HEK293T (cell line): ENCODE data around the gene P3H3.

ENCODE experiments used
- CTCF ChIA-PET: fragments of 350-600 bp; formaldehyde crosslinking; extraction: SDS; loops from one replicate; lab custom pipeline; 2021; ENCODE audit warnings: antibody characterized with exemption, inconsistent platforms; lab: Yijun Ruan, JAX
- POLR2A ChIA-PET: fragments of 350-600 bp; formaldehyde crosslinking; extraction: SDS; loops from one replicate; lab custom pipeline; 2020; ENCODE audit warnings: antibody characterized with exemption, inconsistent platforms; lab: Yijun Ruan, JAX
- DNase-seq: peaks from one replicate; pipeline ENCODE4 v3.0.0; 2012; ENCODE audit warnings: mixed read lengths; ENCODE audit errors: extremely low spot score
- ARNT ChIP-seq: fragments of 450-650 bp; IDR thresholded peaks from 2 replicates; pipeline ENCODE4 v1.6.1; 2017; ENCODE audit warnings: mild to moderate bottlenecking
- BHLHE40 ChIP-seq: fragments of 450-650 bp; IDR thresholded peaks from 2 replicates; pipeline ENCODE4 v1.6.1; 2016; ENCODE audit warnings: mild to moderate bottlenecking, moderate library complexity, borderline replicate concordance
- CTBP1 ChIP-seq: fragments of 450-650 bp; IDR thresholded peaks from 2 replicates; pipeline ENCODE4 v1.6.1; 2016; ENCODE audit warnings: borderline replicate concordance
- ELF4 ChIP-seq: fragments of 450-650 bp; IDR thresholded peaks from 2 replicates; pipeline ENCODE4 v1.6.1; 2017; ENCODE audit warnings: antibody characterized with exemption
- FOXA1 ChIP-seq: fragments of 450-650 bp; IDR thresholded peaks from 2 replicates; pipeline ENCODE4 v1.6.1; 2016; ENCODE audit warnings: mild to moderate bottlenecking
- FOXK2 ChIP-seq: fragments of 450-650 bp; IDR thresholded peaks from 2 replicates; pipeline ENCODE4 v1.6.1; 2016; ENCODE audit warnings: mild to moderate bottlenecking
- FOXM1 ChIP-seq: fragments of 450-650 bp; IDR thresholded peaks from 2 replicates; pipeline ENCODE4 v1.6.1; 2017; ENCODE audit warnings: mild to moderate bottlenecking, borderline replicate concordance
- HDGF ChIP-seq: fragments of 450-650 bp; IDR thresholded peaks from 2 replicates; pipeline ENCODE4 v1.6.1; 2017; ENCODE audit warnings: antibody characterized with exemption, borderline replicate concordance
- L3MBTL2 ChIP-seq: fragments of 450-650 bp; conservative IDR thresholded peaks from 2 replicates; pipeline ENCODE4 v1.6.1; 2016; ENCODE audit warnings: mild to moderate bottlenecking
- LEF1 ChIP-seq: fragments of 450-650 bp; IDR thresholded peaks from 2 replicates; pipeline ENCODE4 v1.6.1; 2017; ENCODE audit warnings: mild to moderate bottlenecking, borderline replicate concordance
- NFRKB ChIP-seq: fragments of 450-650 bp; IDR thresholded peaks from 2 replicates; pipeline ENCODE4 v1.6.1; 2016; ENCODE audit warnings: mild to moderate bottlenecking, moderate library complexity
- SP1 ChIP-seq: fragments of 450-650 bp; IDR thresholded peaks from 2 replicates; pipeline ENCODE4 v1.6.1; 2017
- SUZ12 ChIP-seq: fragments of 450-650 bp; IDR thresholded peaks from 2 replicates; pipeline ENCODE4 v1.6.1; 2016; ENCODE audit warnings: mild to moderate bottlenecking
- TARDBP ChIP-seq: fragments of 450-650 bp; IDR thresholded peaks from 2 replicates; pipeline ENCODE4 v1.6.1; 2016
- ZNF384 ChIP-seq: fragments of 450-650 bp; IDR thresholded peaks from 2 replicates; pipeline ENCODE4 v1.6.1; 2016
- TF ChIP-seq, protein P1 (sequence below): fragments of 450-650 bp; IDR thresholded peaks from 2 replicates; pipeline ENCODE4 v1.6.1; 2016

Gene P3H3

DNA sequence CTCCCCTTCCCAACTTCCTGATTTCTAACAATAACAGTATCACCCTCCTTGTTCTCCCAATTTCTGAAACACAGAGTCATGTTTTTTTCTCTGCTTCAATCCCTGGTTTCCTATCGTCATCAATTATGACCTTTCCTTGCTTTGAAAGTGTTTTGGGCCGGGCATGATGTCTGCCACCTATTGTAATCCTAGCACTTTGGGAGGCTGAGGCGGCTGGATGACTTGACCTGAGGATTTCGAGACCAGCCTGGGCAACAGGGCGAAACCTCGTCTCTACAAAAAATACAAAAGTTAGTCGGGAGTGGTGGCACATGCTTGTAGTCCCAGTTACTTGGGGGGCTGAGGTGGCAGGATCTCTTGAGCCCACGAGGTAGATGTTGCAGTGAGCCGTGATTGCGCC is 19.2 kb upstream of the P3H3 start:
- DNase-seq = no peak
- ChIA-PET POLR2A (interaction anchor here (1.4 kb wide), 1 partner anchor 20 kb away, joined by 4 read pairs; no protein-coding TSS in a partner anchor), CTCF (interaction anchor here (0.6 kb wide), 1 partner anchor 55 kb away, joined by 3 read pairs; no protein-coding TSS in a partner anchor)
- no peak for TF ChIP-seq FOXA1
- TF ChIP-seq, protein P1, sequence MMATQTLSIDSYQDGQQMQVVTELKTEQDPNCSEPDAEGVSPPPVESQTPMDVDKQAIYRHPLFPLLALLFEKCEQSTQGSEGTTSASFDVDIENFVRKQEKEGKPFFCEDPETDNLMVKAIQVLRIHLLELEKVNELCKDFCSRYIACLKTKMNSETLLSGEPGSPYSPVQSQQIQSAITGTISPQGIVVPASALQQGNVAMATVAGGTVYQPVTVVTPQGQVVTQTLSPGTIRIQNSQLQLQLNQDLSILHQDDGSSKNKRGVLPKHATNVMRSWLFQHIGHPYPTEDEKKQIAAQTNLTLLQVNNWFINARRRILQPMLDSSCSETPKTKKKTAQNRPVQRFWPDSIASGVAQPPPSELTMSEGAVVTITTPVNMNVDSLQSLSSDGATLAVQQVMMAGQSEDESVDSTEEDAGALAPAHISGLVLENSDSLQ = no peak

DNA sequence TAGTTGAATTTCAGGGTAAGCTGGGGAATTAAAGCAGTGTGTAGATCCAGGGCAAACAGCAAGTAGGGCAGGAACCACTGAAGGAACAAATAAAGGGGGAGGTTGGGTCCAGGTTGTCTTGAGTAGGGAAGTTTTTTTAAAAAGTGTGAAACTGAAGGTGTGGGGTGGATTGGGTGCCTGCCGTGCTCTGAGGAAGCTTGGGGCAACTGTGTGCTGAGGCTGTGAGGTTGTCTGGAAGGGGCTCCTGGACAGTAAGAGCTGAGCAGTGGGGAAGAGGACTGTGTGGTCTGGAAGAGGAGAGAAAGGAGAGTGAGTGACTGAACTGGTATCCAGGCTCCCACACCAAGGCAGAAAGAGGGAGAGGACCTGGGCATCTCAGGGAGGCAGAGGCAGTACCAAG is 17.4 kb upstream of the P3H3 start:
- TF ChIP-seq BHLHE40 (no peak), ARNT (no peak), FOXM1 (no peak), ELF4 (no peak)
- ChIA-PET POLR2A (interaction anchor here (0.9 to 1.5 kb wide), 3 partner anchors 10 to 133 kb away, joined by 3 read pairs; partner anchors contain the start of genes C12orf57 and RNU7-1), CTCF (no interaction called here)
- DNase-seq = no peak

DNA sequence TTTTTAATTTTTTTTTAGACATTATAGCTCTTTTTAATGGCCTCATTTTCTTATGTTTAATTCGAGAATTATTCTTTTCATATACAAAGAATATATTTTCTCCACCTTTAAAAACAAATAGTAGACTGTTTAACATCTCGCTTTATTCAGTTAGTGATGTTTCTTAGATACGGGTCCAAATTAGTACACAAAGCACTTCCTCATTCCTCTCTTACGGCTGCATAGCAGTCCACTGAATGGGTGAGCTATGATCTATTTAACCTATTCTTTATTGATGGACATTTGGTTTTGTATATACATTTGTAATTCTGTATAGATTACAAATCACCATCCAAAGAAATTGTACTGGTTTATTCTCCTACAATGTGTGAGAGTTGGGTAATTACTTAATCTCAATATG is 14.8 kb upstream of the P3H3 start:
- CTCF ChIA-PET = interaction anchor here (0.9 to 1.4 kb wide), 3 partner anchors 11 to 61 kb away, joined by 3 to 5 read pairs (median 3); partner anchors contain the start of gene MLF2
- POLR2A ChIA-PET = interaction anchor here (0.9 to 2.5 kb wide), 3 partner anchors 47 to 89 kb away, joined by 3 to 13 read pairs (median 5); partner anchors contain the start of genes COPS7A, MLF2 and PTMS
- TF ChIP-seq LEF1 (no peak), ZNF384 (no peak), TARDBP (no peak), SP1 (no peak), CTBP1 (no peak), FOXA1 (no peak), ELF4 (no peak), SUZ12 (no peak), BHLHE40 (no peak), L3MBTL2 (no peak), NFRKB (no peak), FOXM1 (no peak), FOXK2 (no peak), HDGF (no peak), ARNT (no peak)
- TF ChIP-seq, protein P1 = no peak
- DNase-seq = no peak

DNA sequence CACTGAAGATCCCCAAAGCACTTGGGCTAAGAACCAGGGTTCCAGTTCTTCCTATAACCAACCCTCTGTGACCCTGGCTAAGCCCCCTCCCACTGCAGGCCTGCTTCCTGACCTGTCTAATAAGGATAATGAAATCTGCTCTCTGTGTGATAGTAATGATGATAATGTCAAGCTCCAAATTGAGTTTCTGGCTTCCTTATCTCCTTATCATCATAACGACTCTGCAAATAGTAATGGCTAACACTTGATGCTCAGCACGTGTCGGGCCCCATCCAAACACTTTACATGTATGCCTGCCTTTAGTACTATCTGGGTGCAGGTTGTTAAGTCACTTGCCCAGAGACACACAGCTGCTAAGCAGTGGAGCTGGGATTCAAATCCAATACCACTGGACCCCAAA is 11.6 kb upstream of the P3H3 start:
- ChIA-PET POLR2A (interaction anchor here (0.7 to 1.7 kb wide), 2 partner anchors 63 to 127 kb away, joined by 3 to 4 read pairs; partner anchors contain the start of genes MLF2 and ZNF384), CTCF (interaction anchor here (0.5 to 1.4 kb wide), 2 partner anchors 9 to 253 kb away, joined by 3 to 4 read pairs; no protein-coding TSS in a partner anchor)
- no peak for DNase-seq
- TF ChIP-seq NFRKB = no peak
- no peak for TF ChIP-seq CTBP1
- no peak for TF ChIP-seq FOXM1
- no peak for TF ChIP-seq SUZ12
- TF ChIP-seq FOXK2 = no peak
- no peak for TF ChIP-seq ELF4
- no peak for TF ChIP-seq L3MBTL2
- TF ChIP-seq ZNF384 = no peak
- TF ChIP-seq BHLHE40 = no peak
- TF ChIP-seq HDGF = no peak
- no peak for TF ChIP-seq SP1
- no peak for TF ChIP-seq TARDBP
- no peak for TF ChIP-seq LEF1
- TF ChIP-seq FOXA1 = no peak
- no peak for TF ChIP-seq ARNT

DNA sequence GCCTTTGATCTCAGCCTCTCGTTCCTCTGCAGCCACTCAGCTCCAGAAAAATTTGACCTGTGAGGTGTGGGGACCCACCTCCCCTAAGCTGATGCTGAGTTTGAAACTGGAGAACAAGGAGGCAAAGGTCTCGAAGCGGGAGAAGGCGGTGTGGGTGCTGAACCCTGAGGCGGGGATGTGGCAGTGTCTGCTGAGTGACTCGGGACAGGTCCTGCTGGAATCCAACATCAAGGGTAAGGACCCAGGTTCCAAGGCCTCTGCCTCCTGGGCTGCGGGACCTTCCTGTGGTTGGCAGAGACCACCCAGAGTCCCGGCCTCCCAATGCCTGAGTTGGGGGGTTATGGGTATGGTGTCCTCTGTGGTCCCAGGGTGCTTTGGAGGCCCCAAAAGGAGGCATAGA is 11.1 kb upstream of the P3H3 start:
- TF ChIP-seq NFRKB (no peak), SP1 (no peak), ZNF384 (no peak), LEF1 (no peak), ARNT (no peak), HDGF (no peak), CTBP1 (no peak), L3MBTL2 (no peak), TARDBP (no peak), BHLHE40 (no peak), FOXA1 (no peak), ELF4 (no peak), FOXM1 (no peak), FOXK2 (no peak), SUZ12 (no peak)
- TF ChIP-seq, protein P1 = no peak
- ChIA-PET POLR2A (interaction anchor here (1.7 kb wide), 1 partner anchor 64 kb away, joined by 4 read pairs; the partner anchor contains the start of gene MLF2), CTCF (interaction anchor here (0.5 to 1.4 kb wide), 2 partner anchors 8 to 254 kb away, joined by 3 to 4 read pairs; no protein-coding TSS in a partner anchor)
- no peak for DNase-seq

DNA sequence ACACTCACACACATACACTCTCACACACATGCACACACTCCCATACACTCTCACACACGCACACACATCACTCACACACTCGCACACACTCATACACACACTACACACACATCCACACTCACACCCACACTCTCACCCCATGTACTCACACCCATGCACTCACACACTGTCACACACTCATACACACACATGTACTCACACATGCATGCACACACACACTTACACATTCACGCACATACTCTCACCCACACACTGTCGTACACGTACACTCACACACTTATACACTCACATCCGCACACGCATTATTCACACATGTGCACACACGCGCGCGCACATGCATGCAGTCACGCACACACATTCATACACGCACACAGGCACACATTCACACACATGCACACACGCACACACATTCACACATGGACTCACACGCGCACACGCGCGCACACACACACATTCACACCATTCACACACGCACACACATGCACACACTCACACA is 10.5 kb upstream of the P3H3 start:
- peak; percentile 99 for TF ChIP-seq TARDBP
- TF ChIP-seq FOXK2 = no peak
- DNase-seq = no peak
- CTCF ChIA-PET = interaction anchor here (1.4 kb wide), 1 partner anchor 7 kb away, joined by 4 read pairs; no protein-coding TSS in a partner anchor
- POLR2A ChIA-PET = interaction anchor here (1.0 kb wide), 1 partner anchor 94 kb away, joined by 3 read pairs; the partner anchor contains the start of gene COPS7A
